GM13976 (cell line): ENCODE results near the gene PCSK6.

ENCODE experiments used
- DNase-seq: peaks from one replicate; pipeline ENCODE4 v3.0.0; 2012; ENCODE audit warnings: low spot score
- CTCF ChIP-seq: IDR thresholded peaks from 2 replicates; pipeline ENCODE4 v1.5.1; 2012; ENCODE audit warnings: borderline replicate concordance, mild to moderate bottlenecking; ENCODE audit not compliant: insufficient read depth; ENCODE audit errors: extremely low read depth, missing control alignments, control extremely low read depth
- in situ Hi-C: fragments of 300-500 bp; cut with MboI; formaldehyde crosslinking; loops from one replicate; pipeline ENCODE4 v1.12.0; 2022; ENCODE audit warnings: low sequenced_read_pairs, mixed read lengths, inconsistent platforms; ENCODE audit not compliant: unreplicated experiment

PCSK6 gene

GRCh38 chr15:101497017-101497416 lies 7.5 kb upstream of the PCSK6 start:
- in situ Hi-C loops, result loop anchor here (10.0 kb wide), 1 partner anchor 202 kb away; the partner anchor contains the start of gene SNRPA1
- DNase-seq, result peak; percentile 22
- TF ChIP-seq CTCF, result no peak

GRCh38 chr15:101496198-101496986 lies 6.9 kb upstream of the PCSK6 start:
- in situ Hi-C loops, result loop anchor here (10.0 kb wide), 1 partner anchor 202 kb away; the partner anchor contains the start of gene SNRPA1
- no peak for TF ChIP-seq CTCF
- DNase-seq, result peak; percentile 47

- peak; percentile 32 for DNase-seq
- TF ChIP-seq CTCF, result no peak
- in situ Hi-C loops, result loop anchor here (10.0 kb wide), 1 partner anchor 201 kb away; the partner anchor contains the start of gene SNRPA1
These were observed 6.1 kb upstream of the PCSK6 start for GRCh38 chr15:101495334-101496197.

- TF ChIP-seq CTCF, result no peak
- DNase-seq, result peak; percentile 29
- in situ Hi-C loops, result loop anchor here (10.0 kb wide), 1 partner anchor 200 kb away; the partner anchor contains the start of gene SNRPA1
These were observed 4.8 kb upstream of the PCSK6 start for GRCh38 chr15:101494251-101494796.

GRCh38 chr15:101492766-101493692 lies 3.5 kb upstream of the PCSK6 start:
- in situ Hi-C loops, result loop anchor here (10.0 kb wide), 1 partner anchor 198 kb away; the partner anchor contains the start of gene SNRPA1
- DNase-seq, result peak; percentile 28
- TF ChIP-seq CTCF, result no peak
